K562 (cell line): Measurements from ENCODE around the gene EMID1. TPM values are rescaled to one million over a fixed set of nuclear protein-coding genes. Genes with fewer than 3 reads are reported as not detected.

Experiments used
- ATAC-seq: fragments of 200-7000 bp; cut with Tn5 transposase; 3 replicates; pipeline ENCODE4 v1.9.1; 2020; ENCODE audit warnings: moderate library complexity
- BruUV-seq: library from RNA; stranded (reverse); fragments of 400-500 nt; replicated peaks from 2 replicates; lab custom pipeline; 2021; lab: Mats Ljungman, UMichigan
- CTCF ChIA-PET: fragments of 300-600 bp; formaldehyde crosslinking; extraction: SDS; loops from one replicate; lab custom pipeline; 2021; ENCODE audit warnings: low intra/inter-chr PET ratio; lab: Yijun Ruan, JAX
- POLR2A ChIA-PET: fragments of 300-600, 350-650 bp; sonication (Branson Sonifier 250); formaldehyde crosslinking; extraction: SDS; loops from one replicate; lab custom pipeline; 2021; ENCODE audit warnings: antibody characterized with exemption, inconsistent platforms; lab: Yijun Ruan, JAX
- DNase-seq, 4 experiments: peaks; one replicate each; pipeline versions ENCODE4 v3.0.0 to v3.0.0-alpha.2; 2011 to 2018; ENCODE audit warnings: low spot score in 3 of 4, mixed read lengths in 3 of 4; ENCODE audit errors: extremely low read depth in 1 of 4
- FAIRE-seq: peaks from 2 replicates; lab custom pipeline; 2011; peaks lifted over from hg19 to GRCh38; lab: Jason Lieb, UNC
- H2AFZ ChIP-seq: 2 replicates; pipeline ENCODE4 v1.6.0; 2011; ENCODE audit warnings: low read depth, low read length, control low read depth, inconsistent platforms
- H3K27ac ChIP-seq: fragments of 200-600 bp; 3 replicates; pipeline ENCODE4 v1.8.0; 2011; ENCODE audit warnings: low read depth, mild to moderate bottlenecking, control low read depth, inconsistent platforms, low read length, moderate library complexity, mixed read lengths; ENCODE audit errors: extremely low read depth
- H3K27me3 ChIP-seq, 2 experiments: fragments of 300-600 bp in 1 of 2; 2 replicates in 1 of 2; 3 replicates in 1 of 2; pipeline versions ENCODE4 v1.6.0 to v1.8.0; 2011; ENCODE audit warnings: inconsistent platforms in 2 of 2, low read length in 2 of 2, mild to moderate bottlenecking in 1 of 2, mixed read lengths in 1 of 2, moderate library complexity in 1 of 2; ENCODE audit not compliant: control insufficient read depth in 2 of 2, insufficient read depth in 2 of 2
- H3K36me3 ChIP-seq: fragments of 300-600 bp; 3 replicates; pipeline ENCODE4 v1.8.0; 2011; ENCODE audit warnings: mild to moderate bottlenecking, low read length, inconsistent platforms; ENCODE audit not compliant: control insufficient read depth, insufficient read depth
- H3K4me1 ChIP-seq, 2 experiments: fragments of 200-600 bp in 1 of 2; replicated peaks in 1 of 2; 2 replicates in 1 of 2; 3 replicates in 1 of 2; pipeline versions ENCODE4 v1.5.1 to v1.8.0; 2011; ENCODE audit warnings: inconsistent platforms in 2 of 2, low read length in 2 of 2, mild to moderate bottlenecking in 1 of 2, mixed read lengths in 1 of 2, moderate library complexity in 1 of 2; ENCODE audit not compliant: control insufficient read depth in 2 of 2, insufficient read depth in 2 of 2
- H3K4me2 ChIP-seq: 2 replicates; pipeline ENCODE4 v1.6.1; 2011; ENCODE audit warnings: low read length, control low read depth, inconsistent platforms, mixed read lengths; ENCODE audit not compliant: insufficient read depth
- H3K4me3 ChIP-seq: fragments of 200-600 bp; sonication (generic), shearing (Covaris generic); 2 replicates; pipeline ENCODE4 v1.5.1; 2016; ENCODE audit warnings: control low read depth, inconsistent platforms
- H3K79me2 ChIP-seq: fragments of 200-600 bp; 3 replicates; pipeline ENCODE4 v1.8.0; 2011; ENCODE audit warnings: low read length, inconsistent platforms; ENCODE audit not compliant: control insufficient read depth, insufficient read depth
- H3K9ac ChIP-seq, 2 experiments: 2 replicates each; pipeline versions ENCODE4 v1.6.0 to v1.6.1; 2011; ENCODE audit warnings: low read depth in 2 of 2, low read length in 2 of 2, control low read depth in 1 of 2, inconsistent platforms in 1 of 2, mild to moderate bottlenecking in 1 of 2, mixed read lengths in 1 of 2; ENCODE audit not compliant: insufficient read depth in 1 of 2
- H3K9me1 ChIP-seq: one replicate; pipeline ENCODE4 v1.6.0; 2011; ENCODE audit warnings: inconsistent platforms, mild to moderate bottlenecking, low read length, moderate library complexity; ENCODE audit not compliant: control insufficient read depth, insufficient read depth
- H3K9me3 ChIP-seq: replicated peaks from 2 replicates; pipeline ENCODE4 v1.5.1; 2011; ENCODE audit warnings: low read depth, low read length, inconsistent platforms; ENCODE audit not compliant: control insufficient read depth, insufficient read depth
- H4K20me1 ChIP-seq: replicated peaks from 2 replicates; pipeline ENCODE4 v1.6.1; 2011; ENCODE audit warnings: low read length, inconsistent platforms, mixed read lengths; ENCODE audit not compliant: control insufficient read depth, insufficient read depth
- CHCHD3 ChIP-seq: fragments of 250-450 bp; sonication (Bioruptor Pico); IDR thresholded peaks from 2 replicates; pipeline ENCODE4 v2.1.2; 2022; ENCODE audit warnings: mild to moderate bottlenecking
- EGR1 ChIP-seq: fragments of 450-650 bp; conservative IDR thresholded peaks from 2 replicates; pipeline ENCODE4 v1.6.1; 2017; ENCODE audit warnings: mild to moderate bottlenecking
- GABPB1 ChIP-seq: sonication (generic); formaldehyde crosslinking; IDR thresholded peaks from 2 replicates; pipeline ENCODE4 v1.8.0; 2022; ENCODE audit warnings: mild to moderate bottlenecking, missing genetic modification reagents
- MCM2 ChIP-seq: fragments of 450-650 bp; IDR thresholded peaks from 2 replicates; pipeline ENCODE4 v1.6.1; 2017; ENCODE audit warnings: low read depth, mild to moderate bottlenecking
- MTA1 ChIP-seq: fragments of 450-650 bp; IDR thresholded peaks from 2 replicates; pipeline ENCODE4 v1.6.1; 2017; ENCODE audit warnings: borderline replicate concordance
- POLR2A ChIP-seq: fragments of 450-650 bp; conservative IDR thresholded peaks from 2 replicates; pipeline ENCODE4 v1.6.1; 2016
- POLR2AphosphoS2 ChIP-seq: IDR thresholded peaks from 2 replicates; pipeline ENCODE4 v1.6.1; 2012; ENCODE audit warnings: low read length, improper control_type of control experiment
- POLR2G ChIP-seq: fragments of 200-400 bp; formaldehyde crosslinking; IDR thresholded peaks from 2 replicates; pipeline ENCODE4 v1.6.1; 2017; ENCODE audit warnings: low read depth, mild to moderate bottlenecking, antibody characterized with exemption, low read length, moderate library complexity
- RBM25 ChIP-seq: fragments of 200-400 bp; formaldehyde crosslinking; IDR thresholded peaks from 2 replicates; pipeline ENCODE4 v1.6.1; 2018; ENCODE audit warnings: low read length, low read depth, moderate library complexity; ENCODE audit not compliant: severe bottlenecking
- SRSF1 ChIP-seq: fragments of 200-400 bp; formaldehyde crosslinking; IDR thresholded peaks from 2 replicates; pipeline ENCODE4 v1.6.1; 2017; ENCODE audit warnings: mild to moderate bottlenecking, low read depth, low read length, moderate library complexity
- SUPT5H ChIP-seq: fragments of 450-650 bp; IDR thresholded peaks from 2 replicates; pipeline ENCODE4 v1.6.1; 2016
- ZNF24 ChIP-seq: fragments of 450-650 bp; IDR thresholded peaks from 2 replicates; pipeline ENCODE4 v1.6.1; 2016
- ZNF518B ChIP-seq: fragments of 250-450 bp; sonication (Bioruptor Pico); IDR thresholded peaks from 2 replicates; pipeline ENCODE4 v1.5.0; 2021; ENCODE audit warnings: mild to moderate bottlenecking, moderate library complexity
- ZNF764 ChIP-seq: fragments of 250-450 bp; sonication (Bioruptor Pico); IDR thresholded peaks from 2 replicates; pipeline ENCODE4 v1.4.0; 2020; ENCODE audit warnings: low read depth, mild to moderate bottlenecking, moderate library complexity
- WGBS: fragments of 100-300 bp; shearing (Covaris generic); methylation state at CpG from one replicate; pipeline ENCODE4 v1.1.6; 2016; ENCODE audit warnings: low coverage, mixed read lengths; ENCODE audit not compliant: insufficient coverage; ENCODE audit errors: missing lambda C conversion rate; 5-methylcytosine and 5-hydroxymethylcytosine counted together
- in situ Hi-C: fragments of 300-500 bp; cut with MboI; formaldehyde crosslinking; loops from 4 replicates; pipeline ENCODE4 v1.15.0; 2018; ENCODE audit warnings: inconsistent platforms, mixed read lengths
- intact Hi-C: fragments of 100-400 bp; cut with micrococcal nuclease; formaldehyde crosslinking; loops from 2 replicates; pipeline ENCODE4 v1.14.2; 2022
- polyA plus RNA-seq, 8 experiments: library from polyadenylated mRNA; depleted of rRNA in 4 of 8; stranded (reverse) in 5 of 8; unstranded in 3 of 8; fragments of >200 nt; fragmentation: Nextera tagmentation in 2 of 8; fragmentation: Illumina TruSeq in 1 of 8; extraction: Ambion mirVana in 2 of 8; extraction: Trizol in 1 of 8; gene quantifications; 2 replicates each; pipeline versions ENCODE4 v1.2.1 to v1.2.3, GENCODE V29; 2011 to 2014; ENCODE audit warnings: inconsistent platforms in 1 of 8, missing spikeins in 1 of 8
- total RNA-seq, 7 experiments: library from RNA; depleted of rRNA in 6 of 7; stranded (reverse); fragments of >200 nt in 6 of 7; fragmentation: Illumina TruSeq in 2 of 7; extraction: Trizol in 2 of 7; gene quantifications; 2 replicates each; pipeline versions ENCODE4 v1.2.1 to v1.2.3, GENCODE V29; 2011 to 2021; ENCODE audit warnings: low replicate concordance in 1 of 7
- TF ChIP-seq, protein P1 (sequence below): sonication (generic); formaldehyde crosslinking; IDR thresholded peaks from 2 replicates; pipeline ENCODE4 v1.8.1; 2023; ENCODE audit warnings: mild to moderate bottlenecking, missing genetic modification reagents
- TF ChIP-seq, protein P2 (sequence below): fragments of 450-650 bp; IDR thresholded peaks from 2 replicates; pipeline ENCODE4 v1.6.1; 2016; ENCODE audit warnings: mild to moderate bottlenecking

The EMID1 gene
- total and polyA plus RNA-seq, 9 of the 15 experiments (the other 6 are each of a cell fraction or from before 2014, with no cell fraction given): 0.15 to 7.2 (median 2.7) TPM

DNA sequence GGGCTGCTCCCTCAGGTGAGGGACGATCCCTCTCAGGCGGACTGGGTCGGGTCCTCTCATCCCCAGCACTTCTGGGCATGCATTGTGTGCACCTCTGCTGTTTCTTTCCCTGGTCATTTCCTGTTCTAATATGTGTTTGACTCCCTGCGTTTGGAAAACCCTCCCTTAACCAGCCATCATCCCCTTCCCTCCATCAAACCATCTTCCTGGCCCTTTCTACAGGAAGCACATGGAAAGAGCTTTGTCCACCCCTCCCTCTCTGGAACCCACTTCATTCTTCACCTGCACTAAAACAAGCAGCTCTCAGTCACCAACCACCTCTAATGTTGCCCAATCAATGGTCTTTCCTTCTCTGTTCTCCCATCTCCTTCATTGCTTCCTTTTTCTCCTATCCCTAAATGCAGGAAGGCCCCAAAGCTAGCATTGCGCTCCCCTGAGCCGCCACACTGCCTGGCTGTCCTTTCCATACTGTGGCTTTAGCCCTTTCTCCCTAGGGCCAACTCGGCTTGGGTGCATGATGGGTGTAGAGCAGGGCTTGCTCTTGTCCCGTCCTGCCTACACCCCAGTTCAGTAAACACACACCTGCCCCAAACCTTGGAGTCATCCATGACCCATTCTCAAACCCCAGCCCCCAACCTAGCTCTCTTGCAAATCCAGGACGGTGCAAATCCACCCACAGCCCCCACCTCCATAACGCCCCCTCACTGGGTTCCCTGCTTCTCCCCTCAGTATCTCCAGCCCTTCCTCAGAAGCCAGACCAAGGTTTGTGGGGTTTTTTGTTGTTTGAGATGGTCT, 95.3 kb downstream of the EMID1 start:
- ChIA-PET CTCF (no interaction called here), POLR2A (interaction anchor here (0.7 to 1.2 kb wide), 3 partner anchors 24 to 211 kb away, joined by 4 to 6 read pairs (median 4); partner anchors contain the start of gene EWSR1)
- Histone ChIP-seq H4K20me1 (no peaks in the 10 kb centered on the region; the same call in 1 of the 2 replicates), H3K27ac (no peak overlapping the region), H3K9ac (no peak overlapping the region), H3K79me2 (no peaks in the 10 kb centered on the region), H3K4me2 (no peak overlapping the region), H3K9me3 (no peaks in the 10 kb centered on the region), H3K4me1 (peaks cover 7 to 42% of the 10 kb centered on the region in 2 experiments), H3K36me3 (peaks cover 45% of the 10 kb centered on the region), H3K4me3 (no peak overlapping the region), H3K9me1 (no peaks in the 10 kb centered on the region), H2AFZ (no peak overlapping the region), H3K27me3 (no peaks in the 10 kb centered on the region)
- FAIRE-seq (no peak), DNase-seq (no peak), ATAC-seq (peak; percentile 10)
- intact Hi-C loops: no loop called here
- WGBS: 50% methylated on average over 8 of the region's 10 CpGs
- BruUV-seq: no TSS peak
- in situ Hi-C loops: no loop called here
- TF ChIP-seq RBM25 (no peak), MCM2 (no peak), GABPB1 (CRISPR knock-in tag) (no peak), SRSF1 (no peak), MTA1 (no peak), EGR1 (peak; percentile 60), SUPT5H (peak; percentile 78), ZNF24 (no peak; the same call in 1 of the 2 replicates), POLR2AphosphoS2 (peak; percentile 68), POLR2A (peak; percentile 77), ZNF764 (CRISPR knock-in tag) (no peak), CHCHD3 (CRISPR knock-in tag) (no peak), ZNF518B (CRISPR knock-in tag) (no peak), POLR2G (0 out of 2 replicates have a peak, but pooled peaks have one; percentile 4)
- TF ChIP-seq, protein P1, sequence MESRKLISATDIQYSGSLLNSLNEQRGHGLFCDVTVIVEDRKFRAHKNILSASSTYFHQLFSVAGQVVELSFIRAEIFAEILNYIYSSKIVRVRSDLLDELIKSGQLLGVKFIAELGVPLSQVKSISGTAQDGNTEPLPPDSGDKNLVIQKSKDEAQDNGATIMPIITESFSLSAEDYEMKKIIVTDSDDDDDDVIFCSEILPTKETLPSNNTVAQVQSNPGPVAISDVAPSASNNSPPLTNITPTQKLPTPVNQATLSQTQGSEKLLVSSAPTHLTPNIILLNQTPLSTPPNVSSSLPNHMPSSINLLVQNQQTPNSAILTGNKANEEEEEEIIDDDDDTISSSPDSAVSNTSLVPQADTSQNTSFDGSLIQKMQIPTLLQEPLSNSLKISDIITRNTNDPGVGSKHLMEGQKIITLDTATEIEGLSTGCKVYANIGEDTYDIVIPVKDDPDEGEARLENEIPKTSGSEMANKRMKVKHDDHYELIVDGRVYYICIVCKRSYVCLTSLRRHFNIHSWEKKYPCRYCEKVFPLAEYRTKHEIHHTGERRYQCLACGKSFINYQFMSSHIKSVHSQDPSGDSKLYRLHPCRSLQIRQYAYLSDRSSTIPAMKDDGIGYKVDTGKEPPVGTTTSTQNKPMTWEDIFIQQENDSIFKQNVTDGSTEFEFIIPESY (CRISPR knock-in tag): peak; percentile 59; the same call in 1 of the 2 replicates
- TF ChIP-seq, protein P2, sequence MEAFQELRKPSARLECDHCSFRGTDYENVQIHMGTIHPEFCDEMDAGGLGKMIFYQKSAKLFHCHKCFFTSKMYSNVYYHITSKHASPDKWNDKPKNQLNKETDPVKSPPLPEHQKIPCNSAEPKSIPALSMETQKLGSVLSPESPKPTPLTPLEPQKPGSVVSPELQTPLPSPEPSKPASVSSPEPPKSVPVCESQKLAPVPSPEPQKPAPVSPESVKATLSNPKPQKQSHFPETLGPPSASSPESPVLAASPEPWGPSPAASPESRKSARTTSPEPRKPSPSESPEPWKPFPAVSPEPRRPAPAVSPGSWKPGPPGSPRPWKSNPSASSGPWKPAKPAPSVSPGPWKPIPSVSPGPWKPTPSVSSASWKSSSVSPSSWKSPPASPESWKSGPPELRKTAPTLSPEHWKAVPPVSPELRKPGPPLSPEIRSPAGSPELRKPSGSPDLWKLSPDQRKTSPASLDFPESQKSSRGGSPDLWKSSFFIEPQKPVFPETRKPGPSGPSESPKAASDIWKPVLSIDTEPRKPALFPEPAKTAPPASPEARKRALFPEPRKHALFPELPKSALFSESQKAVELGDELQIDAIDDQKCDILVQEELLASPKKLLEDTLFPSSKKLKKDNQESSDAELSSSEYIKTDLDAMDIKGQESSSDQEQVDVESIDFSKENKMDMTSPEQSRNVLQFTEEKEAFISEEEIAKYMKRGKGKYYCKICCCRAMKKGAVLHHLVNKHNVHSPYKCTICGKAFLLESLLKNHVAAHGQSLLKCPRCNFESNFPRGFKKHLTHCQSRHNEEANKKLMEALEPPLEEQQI: no peak
